ENCODE data around the gene RASGRF2. TPM values are rescaled to one million over a fixed set of nuclear protein-coding genes. Genes with fewer than 3 reads are reported as not detected.

Gene RASGRF2
- total and polyA plus RNA-seq, 2 of the 13 experiments (the other 11 are each of a cell fraction or from before 2014, with no cell fraction given), result 23.6 to 29.0 TPM

DNA sequence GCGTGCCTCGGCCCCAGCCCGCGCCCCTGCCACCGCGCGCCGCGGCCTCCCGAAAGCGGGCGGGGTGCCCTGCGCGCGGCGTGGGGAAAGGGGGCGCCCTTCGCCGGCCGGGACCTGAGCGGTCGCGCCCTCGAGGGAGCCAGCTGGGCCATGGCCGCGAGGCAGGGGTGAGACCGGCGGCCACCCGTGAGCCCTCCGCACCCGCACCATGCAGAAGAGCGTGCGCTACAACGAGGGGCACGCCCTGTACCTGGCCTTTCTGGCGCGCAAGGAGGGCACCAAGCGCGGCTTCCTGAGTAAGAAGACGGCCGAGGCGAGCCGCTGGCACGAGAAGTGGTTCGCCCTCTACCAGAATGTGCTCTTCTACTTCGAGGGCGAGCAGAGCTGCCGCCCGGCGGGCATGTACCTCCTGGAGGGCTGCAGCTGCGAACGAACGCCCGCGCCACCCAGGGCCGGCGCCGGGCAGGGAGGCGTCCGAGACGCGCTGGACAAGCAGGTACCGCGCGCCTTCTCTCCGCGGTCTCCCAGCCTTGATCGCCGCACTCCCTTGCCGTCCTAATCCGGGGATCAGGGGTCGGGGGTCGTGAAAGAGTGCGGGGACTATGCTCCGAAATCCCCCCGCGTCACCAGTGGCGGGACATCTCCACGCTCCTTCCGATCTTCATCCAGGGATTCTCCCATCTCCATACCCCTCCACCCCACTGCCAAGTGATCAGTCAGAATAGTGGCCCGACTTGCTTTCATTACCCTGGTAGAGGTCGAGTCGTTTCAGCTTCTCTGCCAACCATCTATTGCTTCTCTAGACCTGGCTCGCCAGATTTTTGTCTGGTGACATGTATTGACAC is 590 bp downstream of the RASGRF2 start (continued):
- TF ChIP-seq FIP1L1 (IDR thresholded peaks at IDR 0.05; ENCODE audit: borderline replicate concordance, insufficient read depth, low read depth, low read length) (no peak), ZC3H4 (CRISPR knock-in tag; IDR thresholded peaks at IDR 0.05; ENCODE audit: borderline replicate concordance) (no peak), ZNF350 (CRISPR knock-in tag; IDR thresholded peaks at IDR 0.05; ENCODE audit: borderline replicate concordance, low read depth) (0 out of 2 replicates have a peak, but pooled peaks have one; percentile 28), POLR2AphosphoS5 (IDR thresholded peaks at IDR 0.05; ENCODE audit: low read depth, low read length) (0 out of 2 replicates have a peak, but pooled peaks have one; percentile 5), KLF16 (CRISPR knock-in tag; IDR thresholded peaks at IDR 0.05) (no peak), RFX1 (IDR thresholded peaks at IDR 0.05) (no peak), HES4 (CRISPR knock-in tag; IDR thresholded peaks at IDR 0.05; ENCODE audit: borderline replicate concordance) (peak; percentile 83), FOSL1 (CRISPR knock-in tag; IDR thresholded peaks at IDR 0.05; ENCODE audit: borderline replicate concordance) (no peak), RAD21 (CRISPR knock-in tag; IDR thresholded peaks at IDR 0.05) (peak; percentile 65; the same call in 1 of the 2 replicates), GFI1 (CRISPR knock-in tag; IDR thresholded peaks at IDR 0.05; ENCODE audit: borderline replicate concordance) (peak; percentile 73; the same call in 1 of the 2 replicates), THAP11 (CRISPR knock-in tag; IDR thresholded peaks at IDR 0.05) (peak; percentile 27; the same call in 1 of the 2 replicates), HNF4G (IDR thresholded peaks at IDR 0.05; ENCODE audit: borderline replicate concordance, low read depth, low read length) (no peak), HNF4G (CRISPR knock-in tag; IDR thresholded peaks at IDR 0.05; ENCODE audit: borderline replicate concordance, low read depth) (0 out of 2 replicates have a peak, but pooled peaks have one; percentile 40), TAF1 (CRISPR knock-in tag; IDR thresholded peaks at IDR 0.05) (peak; percentile 65), SP4 (CRISPR knock-in tag; IDR thresholded peaks at IDR 0.05) (peak; percentile 21; the same call in 1 of the 2 replicates), ARNT2 (CRISPR knock-in tag; IDR thresholded peaks at IDR 0.05; ENCODE audit: low read depth) (no peak; the same call in 1 of the 2 replicates), ASH2L (IDR thresholded peaks at IDR 0.05; ENCODE audit: insufficient read length, low read depth, low read length) (peak; percentile 64), HOXA3 (CRISPR knock-in tag; IDR thresholded peaks at IDR 0.05) (peak; percentile 38; the same call in 1 of the 2 replicates), HIVEP1 (CRISPR knock-in tag; IDR thresholded peaks at IDR 0.05) (peak; percentile 32; the same call in 1 of the 2 replicates), ZFP82 (CRISPR knock-in tag; IDR thresholded peaks at IDR 0.05; ENCODE audit: borderline replicate concordance) (peak; percentile 93; the same call in 1 of the 2 replicates)
- TF ChIP-seq, protein P1, sequence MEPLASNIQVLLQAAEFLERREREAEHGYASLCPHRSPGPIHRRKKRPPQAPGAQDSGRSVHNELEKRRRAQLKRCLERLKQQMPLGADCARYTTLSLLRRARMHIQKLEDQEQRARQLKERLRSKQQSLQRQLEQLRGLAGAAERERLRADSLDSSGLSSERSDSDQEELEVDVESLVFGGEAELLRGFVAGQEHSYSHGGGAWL (CRISPR knock-in tag; IDR thresholded peaks at IDR 0.05), result peak; percentile 68
- TF ChIP-seq, protein P2, sequence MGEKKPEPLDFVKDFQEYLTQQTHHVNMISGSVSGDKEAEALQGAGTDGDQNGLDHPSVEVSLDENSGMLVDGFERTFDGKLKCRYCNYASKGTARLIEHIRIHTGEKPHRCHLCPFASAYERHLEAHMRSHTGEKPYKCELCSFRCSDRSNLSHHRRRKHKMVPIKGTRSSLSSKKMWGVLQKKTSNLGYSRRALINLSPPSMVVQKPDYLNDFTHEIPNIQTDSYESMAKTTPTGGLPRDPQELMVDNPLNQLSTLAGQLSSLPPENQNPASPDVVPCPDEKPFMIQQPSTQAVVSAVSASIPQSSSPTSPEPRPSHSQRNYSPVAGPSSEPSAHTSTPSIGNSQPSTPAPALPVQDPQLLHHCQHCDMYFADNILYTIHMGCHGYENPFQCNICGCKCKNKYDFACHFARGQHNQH (CRISPR knock-in tag; IDR thresholded peaks at IDR 0.05), result peak; percentile 39; the same call in 1 of the 2 replicates
- TF ChIP-seq, protein P3, sequence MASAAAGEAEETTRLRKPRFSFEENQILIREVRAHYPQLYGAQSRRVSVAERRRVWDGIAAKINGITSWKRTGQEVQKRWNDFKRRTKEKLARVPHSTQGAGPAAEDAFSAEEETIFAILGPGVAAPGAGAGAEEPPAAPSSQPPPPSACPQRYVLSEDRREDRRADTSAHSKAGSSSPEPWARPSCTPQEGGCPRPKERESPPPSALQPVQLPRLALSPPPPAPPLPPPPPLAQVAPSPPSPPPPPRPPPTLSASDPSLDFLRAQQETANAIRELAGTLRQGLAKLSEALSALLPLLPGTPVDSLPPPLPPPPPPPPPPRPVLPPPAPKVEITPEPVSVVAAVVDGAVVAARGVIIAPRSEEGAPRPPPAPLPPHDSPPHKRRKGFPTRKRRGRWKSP (CRISPR knock-in tag; IDR thresholded peaks at IDR 0.05), result no peak
- TF ChIP-seq, protein P4, sequence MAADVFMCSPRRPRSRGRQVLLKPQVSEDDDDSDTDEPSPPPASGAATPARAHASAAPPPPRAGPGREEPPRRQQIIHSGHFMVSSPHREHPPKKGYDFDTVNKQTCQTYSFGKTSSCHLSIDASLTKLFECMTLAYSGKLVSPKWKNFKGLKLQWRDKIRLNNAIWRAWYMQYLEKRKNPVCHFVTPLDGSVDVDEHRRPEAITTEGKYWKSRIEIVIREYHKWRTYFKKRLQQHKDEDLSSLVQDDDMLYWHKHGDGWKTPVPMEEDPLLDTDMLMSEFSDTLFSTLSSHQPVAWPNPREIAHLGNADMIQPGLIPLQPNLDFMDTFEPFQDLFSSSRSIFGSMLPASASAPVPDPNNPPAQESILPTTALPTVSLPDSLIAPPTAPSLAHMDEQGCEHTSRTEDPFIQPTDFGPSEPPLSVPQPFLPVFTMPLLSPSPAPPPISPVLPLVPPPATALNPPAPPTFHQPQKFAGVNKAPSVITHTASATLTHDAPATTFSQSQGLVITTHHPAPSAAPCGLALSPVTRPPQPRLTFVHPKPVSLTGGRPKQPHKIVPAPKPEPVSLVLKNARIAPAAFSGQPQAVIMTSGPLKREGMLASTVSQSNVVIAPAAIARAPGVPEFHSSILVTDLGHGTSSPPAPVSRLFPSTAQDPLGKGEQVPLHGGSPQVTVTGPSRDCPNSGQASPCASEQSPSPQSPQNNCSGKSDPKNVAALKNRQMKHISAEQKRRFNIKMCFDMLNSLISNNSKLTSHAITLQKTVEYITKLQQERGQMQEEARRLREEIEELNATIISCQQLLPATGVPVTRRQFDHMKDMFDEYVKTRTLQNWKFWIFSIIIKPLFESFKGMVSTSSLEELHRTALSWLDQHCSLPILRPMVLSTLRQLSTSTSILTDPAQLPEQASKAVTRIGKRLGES (CRISPR knock-in tag; IDR thresholded peaks at IDR 0.05; ENCODE audit: borderline replicate concordance), result 0 out of 2 replicates have a peak, but pooled peaks have one; percentile 33

Measured in HepG2 (cell line).